Kasumi-1 (cell line): Measurements from ENCODE around the gene VIP.

Experiments used
- DNase-seq, 2 experiments: peaks; one replicate each; lab custom pipeline; 2025; lab: John Stamatoyannopoulos, UW

VIP gene

DNA sequence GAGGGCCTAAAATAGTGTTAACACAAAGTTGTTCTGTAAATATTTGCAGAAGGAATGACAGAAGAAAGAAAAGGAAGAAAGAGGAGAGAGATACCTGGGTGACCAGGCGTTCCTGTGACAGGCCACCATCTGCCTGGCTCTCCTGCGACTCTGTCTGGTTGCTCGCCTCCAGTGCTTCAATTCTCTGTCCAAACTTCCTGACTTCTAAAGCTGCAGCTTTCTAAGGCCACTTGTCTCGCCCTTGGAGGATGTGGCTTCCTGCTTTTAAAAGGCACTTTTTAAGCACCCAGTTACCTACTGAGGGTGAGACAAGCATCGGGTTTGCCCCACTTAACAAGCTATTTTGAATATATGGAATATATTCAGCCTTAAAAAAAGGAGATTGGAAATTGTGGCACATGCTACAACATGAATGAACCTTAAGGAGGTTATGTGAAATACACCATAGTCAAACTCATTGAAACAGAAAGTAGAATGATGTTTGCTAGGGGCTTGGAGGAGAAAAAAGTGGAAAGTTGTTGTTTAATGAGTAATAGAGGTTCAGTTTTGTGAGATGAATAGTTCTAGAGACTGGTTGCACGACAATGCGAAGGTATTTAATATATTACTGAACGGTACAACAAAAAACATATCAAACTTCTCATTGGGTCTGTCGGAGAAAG, 32.8 kb downstream of the VIP start:
- no peak for DNase-seq

DNA sequence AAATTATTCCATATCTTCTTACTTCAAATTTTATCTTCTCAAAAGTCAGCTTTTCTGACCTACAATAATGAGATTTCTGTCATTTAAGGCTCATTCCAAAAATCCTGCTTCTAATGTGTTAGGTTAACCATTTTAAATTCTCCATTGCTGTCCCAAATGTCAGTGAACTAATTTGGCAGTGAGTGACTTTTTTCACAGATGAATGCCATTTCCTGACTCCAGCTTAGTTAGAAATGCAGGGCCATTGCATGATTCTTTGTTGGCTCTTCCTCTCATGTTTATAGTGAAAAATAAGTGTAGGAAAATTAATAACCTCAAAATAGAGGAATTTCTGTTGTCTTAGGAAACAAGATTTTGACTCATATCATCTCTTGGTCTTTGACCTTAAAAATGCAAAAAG, 44.1 kb downstream of the VIP start:
- no peak for DNase-seq

DNA sequence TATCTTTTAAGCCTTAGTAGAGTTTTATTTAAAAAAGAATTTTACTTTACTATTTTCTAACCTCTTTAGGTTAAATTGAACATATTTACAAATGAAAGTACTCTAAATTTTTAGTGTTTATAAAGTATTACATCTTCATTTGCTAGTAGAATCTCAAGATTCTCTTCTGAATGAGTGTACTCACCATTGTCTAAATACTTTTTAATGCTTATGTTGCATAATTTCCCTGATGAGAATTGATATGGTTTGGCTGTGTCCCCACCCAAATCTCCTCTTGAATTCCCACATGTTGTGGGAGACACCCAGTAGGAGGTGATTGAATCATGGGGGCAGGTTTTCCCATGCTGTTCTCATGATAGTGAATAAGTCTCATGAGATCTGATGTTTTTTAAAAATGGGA, 53.6 kb downstream of the VIP start:
- no peak for DNase-seq
